Right lobe of liver (tissue), 4 donors: ENCODE data around the gene ACSBG1.

Experiments
- CTCF ChIP-seq, 4 donors: fragments of 200-600 bp in 3 of 4; fragments of 450-650 bp in 1 of 4; IDR thresholded peaks; one replicate each; pipeline versions ENCODE4 v1.5.1 to v1.8.0; 2016 to 2022; ENCODE audit warnings: antibody characterized with exemption in 4 of 4, mild to moderate bottlenecking in 2 of 4
- POLR2A ChIP-seq: fragments of 450-650 bp; IDR thresholded peaks from one replicate; pipeline ENCODE4 v1.6.1; 2017; ENCODE audit warnings: antibody characterized with exemption, mild to moderate bottlenecking
- donor health status: DM: no; HTN: no; CAD: no.
- donor health status: DM: no; HTN: no; CAD: no.
- donor health status: DM: no; HTN: yes; CAD: no.

DNA sequence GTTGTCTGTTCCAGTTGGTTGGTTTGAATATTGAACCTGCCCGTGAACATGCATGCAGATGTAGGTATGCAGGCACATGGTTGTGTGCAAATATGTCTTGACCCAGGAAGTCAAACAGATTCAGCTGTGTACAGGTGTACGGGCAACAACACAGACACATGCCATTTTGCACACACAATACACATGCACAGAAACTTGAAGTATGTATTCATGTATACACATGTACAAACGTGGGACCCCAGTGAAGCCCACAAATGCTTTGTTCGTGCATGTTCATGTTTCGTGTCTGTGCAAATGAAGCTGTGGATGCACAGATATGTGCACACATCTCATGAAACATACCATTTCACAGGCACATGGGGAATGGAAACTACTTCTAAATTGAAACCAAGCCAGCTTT, 54.5 kb downstream of the ACSBG1 start:
- TF ChIP-seq POLR2A = no peak
- no peak for TF ChIP-seq CTCF (IDR thresholded peaks at IDR 0.05)
